GM20000 (cell line): Measurements from ENCODE around the gene RPS6KA5.
"Not testable (repeated sequence)": the region's sequence is repeated elsewhere in the genome, so short reads cannot be mapped to it uniquely, and the experiment has no call there.

ENCODE experiments used
- DNase-seq: peaks from one replicate; pipeline ENCODE4 v3.0.0; 2012; ENCODE audit warnings: low spot score
- CTCF ChIP-seq: IDR thresholded peaks from 2 replicates; pipeline ENCODE4 v1.5.1; 2012; ENCODE audit warnings: mild to moderate bottlenecking, control low read depth; ENCODE audit errors: extremely low read depth, missing control alignments

Gene RPS6KA5

GRCh38 chr14:90828642-90829487 lies 231.6 kb downstream of the RPS6KA5 start:
- no peak for TF ChIP-seq CTCF
- DNase-seq: peak; percentile 70

GRCh38 chr14:90827919-90828610 lies 232.4 kb downstream of the RPS6KA5 start:
- no peak for TF ChIP-seq CTCF
- DNase-seq: peak; percentile 94

- DNase-seq: not testable (repeated sequence)
Observed at GRCh38 chr14:90823542-90823941, 236.9 kb downstream of the RPS6KA5 start.

GRCh38 chr14:90820958-90821357 lies 239.5 kb downstream of the RPS6KA5 start:
- peak; percentile 63 for DNase-seq
- no peak for TF ChIP-seq CTCF

GRCh38 chr14:90819734-90820393 lies 240.6 kb downstream of the RPS6KA5 start:
- TF ChIP-seq CTCF: no peak

GRCh38 chr14:90818715-90819114 lies 241.7 kb downstream of the RPS6KA5 start:
- DNase-seq: no peak
- TF ChIP-seq CTCF: no peak

More at GRCh38 chr14:90819734-90820393, 240.6 kb downstream of the RPS6KA5 start:
- DNase-seq: no peak

GRCh38 chr14:90816681-90817436 lies 243.6 kb downstream of the RPS6KA5 start:
- DNase-seq: no peak
- no peak for TF ChIP-seq CTCF
